ENCODE data around the gene LPCAT1.

LPCAT1 gene

DNA sequence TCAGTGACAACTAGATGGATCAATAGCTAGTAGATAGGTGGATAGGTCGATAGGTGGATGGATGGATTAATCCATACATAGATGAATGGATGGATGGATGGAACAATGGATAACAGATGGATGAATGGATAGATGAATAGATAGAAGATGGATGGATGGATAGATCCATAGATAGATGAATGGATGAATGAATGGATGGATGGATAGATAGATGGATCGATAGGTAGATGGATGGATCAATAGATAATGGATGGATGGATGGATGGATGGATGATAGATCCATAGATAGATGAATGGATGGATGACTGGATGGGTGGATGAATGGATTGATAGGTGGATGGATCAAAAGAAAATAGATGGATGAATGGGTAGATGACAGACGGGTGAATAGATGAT, 83.7 kb downstream of the LPCAT1 start:
- no peak for TF ChIP-seq ZFX (IDR thresholded peaks at IDR 0.05)
- no peak for TF ChIP-seq CTCF (conservative IDR thresholded peaks at IDR 0.05)
- no peak overlapping the region for H3K27ac ChIP-seq

DNA sequence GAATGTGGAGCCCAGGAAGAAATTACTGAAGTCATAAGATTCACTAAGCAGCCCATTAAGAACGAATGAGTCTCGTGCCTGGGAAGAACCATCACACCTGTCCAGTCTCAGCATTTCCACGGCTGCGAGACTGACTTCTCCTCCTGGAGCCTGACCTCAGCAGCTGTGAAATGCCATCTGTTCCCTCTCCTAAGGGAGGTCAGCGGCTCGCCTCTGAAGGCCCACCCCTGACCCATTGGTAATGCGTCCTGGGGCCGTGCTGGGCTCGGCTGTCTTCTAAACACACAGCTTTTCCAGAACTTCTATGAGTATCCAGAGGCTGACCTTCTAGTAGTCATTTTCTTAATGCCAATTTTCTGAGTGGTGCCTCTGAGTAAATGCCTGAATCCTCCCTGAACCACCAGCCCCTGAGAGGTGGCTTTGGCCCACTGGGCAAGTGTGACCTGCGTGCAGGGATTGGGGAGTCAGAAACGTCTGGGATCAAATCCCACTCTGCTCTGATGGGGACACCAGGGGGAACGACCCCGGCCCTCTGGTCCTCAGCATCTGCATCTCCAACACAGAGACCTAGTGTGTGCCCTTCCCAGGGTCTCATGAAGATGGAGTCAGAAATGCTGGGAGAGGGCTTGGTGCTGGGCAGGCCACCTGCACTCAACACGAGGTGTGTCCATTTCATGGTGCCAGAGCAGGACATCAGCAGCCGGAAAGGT, 84.2 kb downstream of the LPCAT1 start:
- H3K27ac ChIP-seq: no peak overlapping the region
- TF ChIP-seq ZFX (IDR thresholded peaks at IDR 0.05) (no peak), CTCF (conservative IDR thresholded peaks at IDR 0.05) (no peak)

- H3K27ac ChIP-seq: no peak overlapping the region
- TF ChIP-seq ZFX (IDR thresholded peaks at IDR 0.05): no peak
- TF ChIP-seq CTCF (conservative IDR thresholded peaks at IDR 0.05): no peak
Observed at GRCh38 chr5:1438871-1439270, 84.9 kb downstream of the LPCAT1 start.

GRCh38 chr5:1437876-1438559, 85.7 kb downstream of the LPCAT1 start:
- H3K27ac ChIP-seq: no peak overlapping the region
- no peak for TF ChIP-seq CTCF (conservative IDR thresholded peaks at IDR 0.05)
- no peak for TF ChIP-seq ZFX (IDR thresholded peaks at IDR 0.05)

GRCh38 chr5:1437226-1437829, 86.4 kb downstream of the LPCAT1 start:
- H3K27ac ChIP-seq: no peak overlapping the region
- TF ChIP-seq ZFX (IDR thresholded peaks at IDR 0.05) (no peak), CTCF (conservative IDR thresholded peaks at IDR 0.05) (no peak)

DNA sequence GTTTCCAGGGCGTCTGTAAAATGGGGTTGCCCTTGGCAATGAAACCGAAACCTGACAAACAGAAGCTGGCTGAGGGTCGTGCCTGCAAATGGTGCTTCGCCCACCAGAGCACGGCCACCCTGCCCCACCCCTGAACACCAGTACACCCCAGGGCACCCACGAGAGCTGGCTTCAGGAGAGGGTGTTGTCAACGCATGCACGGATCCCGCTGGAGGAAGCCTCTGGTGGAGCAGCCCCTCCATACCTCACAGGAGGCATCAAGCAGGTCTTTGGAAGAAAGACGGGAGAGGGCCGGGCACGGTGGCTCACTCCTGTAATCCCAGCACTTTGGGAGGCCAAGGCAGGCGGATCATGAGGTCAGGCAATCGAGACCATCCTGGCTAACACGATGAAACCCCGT, 87.1 kb downstream of the LPCAT1 start:
- TF ChIP-seq ZFX (IDR thresholded peaks at IDR 0.05): no peak
- TF ChIP-seq CTCF (conservative IDR thresholded peaks at IDR 0.05): no peak
- no peak overlapping the region for H3K27ac ChIP-seq

DNA sequence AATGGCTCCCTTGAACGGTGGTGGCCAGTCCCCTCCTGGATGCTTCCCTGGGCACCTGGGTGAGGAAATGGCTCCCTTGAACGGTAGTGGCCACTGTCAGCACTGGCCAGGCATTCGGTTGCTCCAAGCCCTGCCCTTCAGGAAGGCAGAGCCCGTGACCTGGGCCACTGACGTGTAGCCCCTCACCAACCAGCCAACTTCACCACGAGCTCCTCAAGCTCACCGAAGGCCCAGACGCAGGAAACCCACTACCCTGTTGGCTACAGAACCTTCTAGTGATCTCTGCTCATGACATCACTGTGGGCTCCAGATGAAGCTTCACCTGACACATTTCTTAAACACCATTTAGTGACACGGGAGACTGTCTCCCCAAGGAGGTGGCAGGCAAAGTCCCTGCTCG, 87.7 kb downstream of the LPCAT1 start:
- TF ChIP-seq ZFX (IDR thresholded peaks at IDR 0.05): no peak
- TF ChIP-seq CTCF (conservative IDR thresholded peaks at IDR 0.05): no peak
- no peak overlapping the region for H3K27ac ChIP-seq

Measured in C4-2B (cell line).